ENCODE results near the gene AMBP.

The AMBP gene

GRCh38 chr9:114102484-114102883 lies 24.4 kb upstream of the AMBP start:
- no peak for DNase-seq (ENCODE audit: low read depth)
- no peak for TF ChIP-seq CTCF (conservative IDR thresholded peaks at IDR 0.05; ENCODE audit: low read depth, low read length)
- no peak overlapping the region for H3K4me3 ChIP-seq (ENCODE audit: low read depth, low read length)

- TF ChIP-seq CTCF (conservative IDR thresholded peaks at IDR 0.05; ENCODE audit: low read depth, low read length): no peak
- no peak overlapping the region for H3K4me3 ChIP-seq (ENCODE audit: low read depth, low read length)
- no peak for DNase-seq (ENCODE audit: low read depth)
Observed at GRCh38 chr9:114100536-114100935, 22.4 kb upstream of the AMBP start.

GRCh38 chr9:114099669-114100270 lies 21.7 kb upstream of the AMBP start:
- TF ChIP-seq CTCF (conservative IDR thresholded peaks at IDR 0.05; ENCODE audit: low read depth, low read length): no peak
- no peak overlapping the region for H3K4me3 ChIP-seq (ENCODE audit: low read depth, low read length)
- DNase-seq (ENCODE audit: low read depth): no peak

GRCh38 chr9:114098936-114099668 lies 21.0 kb upstream of the AMBP start, which contains the start of gene KIF12:
Gene KIF12 (minus strand): TSS chr9:114099292. CDS start chr9:114099276, 16 bp downstream.
- peak within 1 kb of the TSS; percentile 46 for H3K4me3 ChIP-seq (ENCODE audit: low read depth, low read length)
- no peak for TF ChIP-seq CTCF (conservative IDR thresholded peaks at IDR 0.05; ENCODE audit: low read depth, low read length)
- DNase-seq (ENCODE audit: low read depth): no peak

- no peak for DNase-seq (ENCODE audit: low read depth)
- peak overlapping the region; percentile 46 for H3K4me3 ChIP-seq (ENCODE audit: low read depth, low read length)
Observed at GRCh38 chr9:114098021-114098935, 20.2 kb upstream of the AMBP start.

GRCh38 chr9:114097613-114098020 lies 19.5 kb upstream of the AMBP start:
- no peak for DNase-seq (ENCODE audit: low read depth)
- no peak overlapping the region for H3K4me3 ChIP-seq (ENCODE audit: low read depth, low read length)
- no peak for TF ChIP-seq CTCF (conservative IDR thresholded peaks at IDR 0.05; ENCODE audit: low read depth, low read length)

More at GRCh38 chr9:114098021-114098935, 20.2 kb upstream of the AMBP start:
- TF ChIP-seq CTCF (conservative IDR thresholded peaks at IDR 0.05; ENCODE audit: low read depth, low read length): no peak
